K562 (cell line): Measurements from ENCODE around the gene ARL6IP4. TPM values are rescaled to one million over a fixed set of nuclear protein-coding genes. Genes with fewer than 3 reads are reported as not detected.

Source experiments
- ARID1B ChIP-seq: fragments of 450-650 bp; IDR thresholded peaks from 2 replicates; pipeline ENCODE4 v1.6.1; 2016; ENCODE audit warnings: antibody characterized with exemption, mild to moderate bottlenecking, inconsistent platforms
- ARID2 ChIP-seq: fragments of 450-650 bp; IDR thresholded peaks from 2 replicates; pipeline ENCODE4 v1.6.1; 2017; ENCODE audit warnings: antibody characterized with exemption, mild to moderate bottlenecking
- CAMTA2 ChIP-seq: fragments of 250-450 bp; sonication (Bioruptor Pico); conservative IDR thresholded peaks from 2 replicates; pipeline ENCODE4 v1.5.1; 2022
- HIVEP1 ChIP-seq: fragments of 250-450 bp; sonication (Bioruptor Pico); IDR thresholded peaks from 2 replicates; pipeline ENCODE4 v1.4.0; 2020; ENCODE audit warnings: mild to moderate bottlenecking
- HOXB6 ChIP-seq: fragments of 250-450 bp; sonication (Bioruptor Pico); IDR thresholded peaks from 2 replicates; pipeline ENCODE4 v1.5.1; 2022; ENCODE audit warnings: mild to moderate bottlenecking, borderline replicate concordance
- MAFF ChIP-seq: IDR thresholded peaks from 2 replicates; pipeline ENCODE4 v1.6.1; 2012; ENCODE audit warnings: low read length, improper control_type of control experiment
- NUFIP1 ChIP-seq: fragments of 450-650 bp; IDR thresholded peaks from 2 replicates; pipeline ENCODE4 v1.6.1; 2018; ENCODE audit not compliant: partially characterized antibody
- PPARD ChIP-seq: fragments of 250-450 bp; sonication (Bioruptor Pico); IDR thresholded peaks from 2 replicates; pipeline ENCODE4 v1.8.0; 2022; ENCODE audit warnings: inconsistent platforms, mild to moderate bottlenecking, moderate library complexity
- ZBTB1 ChIP-seq: sonication (generic); formaldehyde crosslinking; IDR thresholded peaks from 2 replicates; pipeline ENCODE4 v1.8.1; 2023; ENCODE audit warnings: missing genetic modification reagents, low read depth, mild to moderate bottlenecking, borderline replicate concordance
- ZEB2 ChIP-seq: fragments of 450-650 bp; IDR thresholded peaks from 2 replicates; pipeline ENCODE4 v1.6.1; 2016
- ZNF444 ChIP-seq: fragments of 250-450 bp; sonication (Bioruptor Pico); IDR thresholded peaks from 2 replicates; pipeline ENCODE4 v1.4.0; 2020; ENCODE audit warnings: mild to moderate bottlenecking, moderate library complexity
- ZNF57 ChIP-seq: fragments of 450-650 bp; formaldehyde crosslinking; IDR thresholded peaks from 2 replicates; pipeline ENCODE4 v1.4.0; 2020; ENCODE audit warnings: mild to moderate bottlenecking, moderate library complexity
- ZNF639 ChIP-seq, 2 experiments: fragments of 200-800 bp in 1 of 2; sonication (Bioruptor generic) in 1 of 2; sonication (generic) in 1 of 2; formaldehyde crosslinking in 1 of 2; IDR thresholded peaks in 1 of 2; conservative IDR thresholded peaks in 1 of 2; 2 replicates each; pipeline versions ENCODE4 v1.5.0 to v1.6.1; 2016 to 2020; ENCODE audit warnings: missing compliant biosample characterization in 1 of 2, missing genetic modification characterization in 1 of 2, missing genetic modification reagents in 1 of 2
- ZNF699 ChIP-seq: fragments of 250-450 bp; sonication (Bioruptor Pico); IDR thresholded peaks from 2 replicates; pipeline ENCODE4 v1.8.0; 2021; ENCODE audit warnings: mild to moderate bottlenecking, moderate library complexity; ENCODE audit not compliant: insufficient replicate concordance
- ZNF75A ChIP-seq: fragments of 450-650 bp; formaldehyde crosslinking; IDR thresholded peaks from 2 replicates; pipeline ENCODE4 v1.4.0; 2020; ENCODE audit warnings: mild to moderate bottlenecking
- polyA plus RNA-seq, 8 experiments: library from polyadenylated mRNA; depleted of rRNA in 4 of 8; stranded (reverse) in 5 of 8; unstranded in 3 of 8; fragments of >200 nt; fragmentation: Nextera tagmentation in 2 of 8; fragmentation: Illumina TruSeq in 1 of 8; extraction: Ambion mirVana in 2 of 8; extraction: Trizol in 1 of 8; gene quantifications; 2 replicates each; pipeline versions ENCODE4 v1.2.1 to v1.2.3, GENCODE V29; 2011 to 2014; ENCODE audit warnings: inconsistent platforms in 1 of 8, missing spikeins in 1 of 8
- total RNA-seq, 7 experiments: library from RNA; depleted of rRNA in 6 of 7; stranded (reverse); fragments of >200 nt in 6 of 7; fragmentation: Illumina TruSeq in 2 of 7; extraction: Trizol in 2 of 7; gene quantifications; 2 replicates each; pipeline versions ENCODE4 v1.2.1 to v1.2.3, GENCODE V29; 2011 to 2021; ENCODE audit warnings: low replicate concordance in 1 of 7
- TF ChIP-seq, protein P1 (sequence below): fragments of 250-450 bp; sonication (Bioruptor Pico); IDR thresholded peaks from 2 replicates; pipeline ENCODE4 v1.4.0; 2020

ARL6IP4 gene
- total and polyA plus RNA-seq, 9 of the 15 experiments (the other 6 are each of a cell fraction or from before 2014, with no cell fraction given): 2.4 to 255 (median 151) TPM

DNA sequence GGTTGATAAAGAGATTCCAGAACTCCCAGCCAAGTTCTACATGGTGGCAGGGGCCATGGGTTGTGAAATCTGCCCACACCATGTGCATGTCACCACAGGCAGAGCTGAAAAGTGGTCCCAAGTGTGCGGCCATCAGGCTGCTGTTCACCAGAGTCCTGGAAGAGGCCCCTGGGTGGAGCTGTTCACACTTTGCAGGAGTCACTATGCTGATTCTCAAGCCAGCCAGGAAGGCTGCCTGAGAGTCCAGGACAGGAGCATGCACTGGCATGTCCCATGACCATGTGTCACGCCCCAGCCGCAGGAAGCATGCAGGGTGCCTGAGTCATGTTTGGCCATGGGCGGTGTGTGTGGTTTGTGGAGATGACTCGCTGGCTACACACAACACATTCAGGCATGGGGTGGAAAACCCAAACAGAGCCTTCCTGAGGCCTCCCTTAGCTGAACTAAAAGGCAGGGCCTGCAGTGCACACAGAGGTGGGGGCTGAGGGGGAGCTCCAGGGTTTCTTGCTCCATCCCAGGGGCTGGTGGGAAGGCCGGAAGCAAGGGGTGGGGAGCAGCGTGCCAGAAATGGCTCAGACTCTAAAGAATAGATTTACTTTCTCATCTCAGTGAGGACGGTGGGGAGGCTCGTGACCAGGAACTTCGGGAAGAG lies 33.7 kb upstream of the ARL6IP4 start (continued):
- TF ChIP-seq ZEB2 (no peak), ZNF444 (CRISPR knock-in tag) (no peak), NUFIP1 (no peak), HOXB6 (no peak), ZNF639 (CRISPR knock-in tag; conservative IDR thresholded peaks at IDR 0.05 in 1 of 2, IDR thresholded peaks at IDR 0.05 in 1 of 2) (0 out of 4 replicates have a peak, but pooled peaks of 1 of the 2 experiments have one; percentile 7), ZNF699 (no peak), ARID1B (peak; percentile 43; the same call in 1 of the 2 replicates), ARID2 (no peak), HIVEP1 (CRISPR knock-in tag) (no peak), ZNF75A (CRISPR knock-in tag) (no peak), MAFF (no peak), ZBTB1 (no peak), PPARD (CRISPR knock-in tag) (no peak), ZNF57 (no peak), CAMTA2 (CRISPR knock-in tag) (no peak)
- TF ChIP-seq, protein P1, sequence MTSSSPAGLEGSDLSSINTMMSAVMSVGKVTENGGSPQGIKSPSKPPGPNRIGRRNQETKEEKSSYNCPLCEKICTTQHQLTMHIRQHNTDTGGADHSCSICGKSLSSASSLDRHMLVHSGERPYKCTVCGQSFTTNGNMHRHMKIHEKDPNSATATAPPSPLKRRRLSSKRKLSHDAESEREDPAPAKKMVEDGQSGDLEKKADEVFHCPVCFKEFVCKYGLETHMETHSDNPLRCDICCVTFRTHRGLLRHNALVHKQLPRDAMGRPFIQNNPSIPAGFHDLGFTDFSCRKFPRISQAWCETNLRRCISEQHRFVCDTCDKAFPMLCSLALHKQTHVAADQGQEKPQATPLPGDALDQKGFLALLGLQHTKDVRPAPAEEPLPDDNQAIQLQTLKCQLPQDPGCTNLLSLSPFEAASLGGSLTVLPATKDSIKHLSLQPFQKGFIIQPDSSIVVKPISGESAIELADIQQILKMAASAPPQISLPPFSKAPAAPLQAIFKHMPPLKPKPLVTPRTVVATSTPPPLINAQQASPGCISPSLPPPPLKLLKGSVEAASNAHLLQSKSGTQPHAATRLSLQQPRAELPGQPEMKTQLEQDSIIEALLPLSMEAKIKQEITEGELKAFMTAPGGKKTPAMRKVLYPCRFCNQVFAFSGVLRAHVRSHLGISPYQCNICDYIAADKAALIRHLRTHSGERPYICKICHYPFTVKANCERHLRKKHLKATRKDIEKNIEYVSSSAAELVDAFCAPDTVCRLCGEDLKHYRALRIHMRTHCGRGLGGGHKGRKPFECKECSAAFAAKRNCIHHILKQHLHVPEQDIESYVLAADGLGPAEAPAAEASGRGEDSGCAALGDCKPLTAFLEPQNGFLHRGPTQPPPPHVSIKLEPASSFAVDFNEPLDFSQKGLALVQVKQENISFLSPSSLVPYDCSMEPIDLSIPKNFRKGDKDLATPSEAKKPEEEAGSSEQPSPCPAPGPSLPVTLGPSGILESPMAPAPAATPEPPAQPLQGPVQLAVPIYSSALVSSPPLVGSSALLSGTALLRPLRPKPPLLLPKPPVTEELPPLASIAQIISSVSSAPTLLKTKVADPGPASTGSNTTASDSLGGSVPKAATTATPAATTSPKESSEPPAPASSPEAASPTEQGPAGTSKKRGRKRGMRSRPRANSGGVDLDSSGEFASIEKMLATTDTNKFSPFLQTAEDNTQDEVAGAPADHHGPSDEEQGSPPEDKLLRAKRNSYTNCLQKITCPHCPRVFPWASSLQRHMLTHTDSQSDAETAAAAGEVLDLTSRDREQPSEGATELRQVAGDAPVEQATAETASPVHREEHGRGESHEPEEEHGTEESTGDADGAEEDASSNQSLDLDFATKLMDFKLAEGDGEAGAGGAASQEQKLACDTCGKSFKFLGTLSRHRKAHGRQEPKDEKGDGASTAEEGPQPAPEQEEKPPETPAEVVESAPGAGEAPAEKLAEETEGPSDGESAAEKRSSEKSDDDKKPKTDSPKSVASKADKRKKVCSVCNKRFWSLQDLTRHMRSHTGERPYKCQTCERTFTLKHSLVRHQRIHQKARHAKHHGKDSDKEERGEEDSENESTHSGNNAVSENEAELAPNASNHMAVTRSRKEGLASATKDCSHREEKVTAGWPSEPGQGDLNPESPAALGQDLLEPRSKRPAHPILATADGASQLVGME (CRISPR knock-in tag): no peak
- TF ChIP-seq, all 486 proteins: peak for 47
